Spleen (tissue), 7 donors: ENCODE results near the gene NAPB.

ENCODE experiments used
- CTCF ChIP-seq, 11 experiments: fragments of 200-600 bp in 7 of 11; fragments of 450-650 bp in 4 of 11; sonication (generic) in 4 of 11; IDR thresholded peaks in 8 of 11; conservative IDR thresholded peaks in 3 of 11; 1 replicate in 7 of 11; 2 replicates in 4 of 11; pipeline versions ENCODE4 v1.4.0 to v1.8.0; 2016 to 2021; ENCODE audit warnings: antibody characterized with exemption in 11 of 11, inconsistent platforms in 4 of 11, mild to moderate bottlenecking in 1 of 11
- POLR2A ChIP-seq, 3 donors: fragments of 450-650 bp; IDR thresholded peaks; one replicate each; pipeline ENCODE4 v1.5.1; 2017; ENCODE audit warnings: antibody characterized with exemption in 3 of 3, mild to moderate bottlenecking in 1 of 3
- POLR2AphosphoS5 ChIP-seq, 3 donors: sonication (generic); formaldehyde crosslinking; IDR thresholded peaks; one replicate each; pipeline ENCODE4 v1.5.1; 2017; ENCODE audit warnings: antibody characterized with exemption in 3 of 3
- donor health status: DM: no; HTN: no; CAD: no; lungs with moderate emphysema.
- donor health status: DM: no; HTN: no; CAD: no.
- donor health status: DM: no; HTN: no; CAD: no.

- TF ChIP-seq CTCF (IDR thresholded peaks at IDR 0.05 in 8 of 11, conservative IDR thresholded peaks at IDR 0.05 in 3 of 11) (peak in 5 of 11 experiments; percentile 3 to 33 (median 22)), POLR2AphosphoS5 (IDR thresholded peaks at IDR 0.05) (peak; percentile 95 to 98 (median 98)), POLR2A (IDR thresholded peaks at IDR 0.05) (peak; percentile 11 to 79 (median 74))
Observed at GRCh38 chr20:23350196-23350903, 70.9 kb downstream of the NAPB start, which contains the start of gene NXT1.
